Erythroblast (primary cell): ENCODE results near the gene EYA4.

Experiments used
- GATA1 ChIP-seq: IDR thresholded peaks from 2 replicates; pipeline ENCODE4 v1.6.1; 2011; ENCODE audit warnings: low read depth, mild to moderate bottlenecking, control low read depth, low read length, moderate library complexity
- POLR2A ChIP-seq: IDR thresholded peaks from 2 replicates; pipeline ENCODE4 v1.6.1; 2011; ENCODE audit warnings: mild to moderate bottlenecking, low read length

GRCh38 chr6:133339543-133340384 lies 98.6 kb downstream of the EYA4 start:
- TF ChIP-seq POLR2A (no peak), GATA1 (no peak)
